SK-N-MC (cell line): ENCODE results near the gene PSTPIP1.

ENCODE experiments used
- EZH2 ChIP-seq: fragments of 200-600 bp; sonication (generic); IDR thresholded peaks from one replicate; pipeline ENCODE4 v1.6.1; 2017; ENCODE audit warnings: antibody characterized with exemption
- POLR2AphosphoS5 ChIP-seq: IDR thresholded peaks from 2 replicates; pipeline ENCODE4 v1.6.1; 2012; ENCODE audit warnings: mild to moderate bottlenecking, low read depth, low read length, borderline replicate concordance

GRCh38 chr15:77070180-77070494 lies 75.2 kb downstream of the PSTPIP1 start:
- TF ChIP-seq POLR2AphosphoS5, result no peak
- no peak for TF ChIP-seq EZH2
